IPS DF 6.9 (cell line): ENCODE results near the gene DUSP15.

Experiments used
- DNase-seq: peaks from one replicate; pipeline ENCODE4 v3.0.0-alpha.2; 2013; ENCODE audit warnings: low read depth, low spot score
- H3K27ac ChIP-seq: one replicate; pipeline ENCODE4 v1.5.1; 2013; ENCODE audit warnings: low read length, control low read depth
- H3K27me3 ChIP-seq: 2 replicates; pipeline ENCODE4 v1.6.1; 2013; ENCODE audit warnings: mild to moderate bottlenecking, low read length; ENCODE audit not compliant: control insufficient read depth, insufficient read depth
- H3K36me3 ChIP-seq: 2 replicates; pipeline ENCODE4 v1.6.1; 2013; ENCODE audit warnings: low read length; ENCODE audit not compliant: control insufficient read depth, insufficient read depth
- H3K4me1 ChIP-seq: 2 replicates; pipeline ENCODE4 v1.6.1; 2013; ENCODE audit warnings: low read length; ENCODE audit not compliant: control insufficient read depth, insufficient read depth
- H3K4me3 ChIP-seq: 2 replicates; pipeline ENCODE4 v1.5.1; 2013; ENCODE audit warnings: mild to moderate bottlenecking, low read length
- H3K9me3 ChIP-seq: 2 replicates; pipeline ENCODE4 v1.6.1; 2013; ENCODE audit warnings: low read length, inconsistent platforms; ENCODE audit not compliant: control insufficient read depth, insufficient read depth
- WGBS: extraction: QIAGEN DNeasy Blood & Tissue Kit; methylation state at CpG from one replicate; pipeline ENCODE4 v1.1.7; 2013; ENCODE audit warnings: mixed read lengths, missing lambda C conversion rate; ENCODE audit not compliant: insufficient read length, insufficient coverage; 5-methylcytosine and 5-hydroxymethylcytosine counted together

Gene DUSP15

DNA sequence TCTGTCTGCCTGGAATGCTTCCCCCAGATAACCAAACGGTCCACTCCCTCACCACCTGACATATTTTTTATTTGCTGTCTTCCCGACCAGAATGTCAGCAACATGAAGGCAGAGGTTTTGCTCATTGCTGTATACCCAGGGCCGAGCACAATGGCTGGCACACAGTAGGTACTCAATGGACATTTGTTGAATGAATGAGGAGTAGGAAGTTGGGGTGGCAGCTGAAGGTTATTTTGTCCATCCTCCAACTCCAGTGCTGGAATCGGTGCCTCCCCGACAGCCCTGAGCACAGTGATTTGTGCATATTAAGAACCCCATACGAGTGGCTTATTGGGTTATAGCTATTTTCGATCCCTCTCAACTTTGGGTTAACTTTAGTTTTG, 10.3 kb downstream of the DUSP15 start:
- Histone ChIP-seq H3K4me1 (0 out of 2 replicates have a peak, but pooled peaks cover 2% of the 10 kb centered on the region), H3K27me3 (0 out of 2 replicates have a peak, but pooled peaks cover 2% of the 10 kb centered on the region), H3K27ac (no peak overlapping the region), H3K9me3 (no peaks in the 10 kb centered on the region), H3K36me3 (no peaks in the 10 kb centered on the region), H3K4me3 (no peak overlapping the region)
- WGBS, result no CpG with 5 or more reads among the region's 7 CpGs
- no peak for DNase-seq

DNA sequence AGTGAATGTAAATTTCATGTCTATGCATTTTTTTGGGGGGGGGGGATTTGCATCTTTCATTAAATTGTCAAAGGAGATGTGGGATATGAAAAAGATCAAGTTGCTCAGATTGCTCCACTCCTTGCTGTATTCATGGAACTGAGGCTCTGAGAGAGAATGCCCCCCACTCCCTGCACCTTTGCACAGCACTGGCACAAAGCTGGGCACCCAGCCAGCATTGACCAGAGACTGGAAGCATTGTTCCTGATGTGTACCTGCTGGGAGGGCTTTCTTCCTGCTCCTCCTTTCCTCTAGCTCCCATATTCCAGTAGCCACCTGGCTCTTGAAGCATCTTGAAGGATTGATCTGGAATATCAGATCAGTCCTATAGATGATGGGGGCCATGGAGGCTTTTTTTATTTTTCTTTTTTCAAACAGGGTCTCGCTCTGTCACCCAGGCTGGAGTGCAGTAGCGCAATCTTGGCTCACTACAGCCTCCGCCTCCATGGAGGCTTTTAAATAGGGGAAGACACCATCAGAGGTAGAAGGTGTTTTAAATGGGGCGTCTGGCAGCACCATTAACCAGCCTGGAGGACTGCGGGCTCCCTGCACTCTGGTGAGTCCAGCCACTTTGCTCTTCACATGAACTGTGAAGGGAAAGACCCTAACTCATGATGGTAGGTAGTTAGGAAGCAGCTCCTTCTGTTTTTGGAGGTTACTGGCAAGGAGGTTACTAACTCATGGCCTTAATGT, 10.9 kb downstream of the DUSP15 start:
- H3K9me3 ChIP-seq, result no peaks in the 10 kb centered on the region
- no peak overlapping the region for H3K27ac ChIP-seq
- no CpG with 5 or more reads among the region's 5 CpGs for WGBS
- no peaks in the 10 kb centered on the region for H3K36me3 ChIP-seq
- H3K4me1 ChIP-seq, result 0 out of 2 replicates have a peak, but pooled peaks cover 2% of the 10 kb centered on the region
- H3K4me3 ChIP-seq, result no peak overlapping the region
- no peak for DNase-seq
- 0 out of 2 replicates have a peak, but pooled peaks cover 2% of the 10 kb centered on the region for H3K27me3 ChIP-seq

GRCh38 chr20:31858760-31859083, 11.6 kb downstream of the DUSP15 start:
- Histone ChIP-seq H3K27me3 (0 out of 2 replicates have a peak, but pooled peaks cover 2% of the 10 kb centered on the region), H3K27ac (no peak overlapping the region), H3K4me3 (no peak overlapping the region), H3K9me3 (no peaks in the 10 kb centered on the region), H3K36me3 (no peaks in the 10 kb centered on the region), H3K4me1 (0 out of 2 replicates have a peak, but pooled peaks cover 2% of the 10 kb centered on the region)
- no peak for DNase-seq
- no CpG with 5 or more reads among the region's 3 CpGs for WGBS

- WGBS, result no CpG with 5 or more reads among the region's 15 CpGs
- Histone ChIP-seq H3K27ac (no peak overlapping the region), H3K27me3 (0 out of 2 replicates have a peak, but pooled peaks cover 2% of the 10 kb centered on the region), H3K4me3 (no peak overlapping the region), H3K4me1 (0 out of 2 replicates have a peak, but pooled peaks cover 2% of the 10 kb centered on the region), H3K36me3 (no peaks in the 10 kb centered on the region), H3K9me3 (no peaks in the 10 kb centered on the region)
- no peak for DNase-seq
Observed at GRCh38 chr20:31857861-31858759, 12.2 kb downstream of the DUSP15 start.

DNA sequence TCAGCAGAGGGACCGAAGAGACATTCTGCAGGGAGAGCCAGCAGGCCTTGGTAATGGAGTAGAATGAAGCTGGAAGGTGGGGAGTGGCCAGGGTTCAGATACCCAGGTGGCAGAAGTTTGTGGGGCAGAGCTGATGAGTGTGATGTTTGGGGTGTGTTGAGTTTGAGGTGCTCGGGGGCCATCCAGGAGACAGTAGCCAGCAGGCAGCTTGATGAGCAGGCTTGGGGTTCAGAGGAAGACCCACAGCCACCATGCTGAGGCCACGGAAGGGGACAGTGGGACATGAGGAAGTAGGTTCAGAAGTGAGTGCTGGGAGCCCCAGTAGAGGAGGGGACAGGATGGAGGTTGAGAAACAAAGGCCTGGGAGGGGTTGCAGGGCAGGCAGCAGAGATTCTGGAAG, 13.8 kb downstream of the DUSP15 start:
- DNase-seq, result no peak
- Histone ChIP-seq H3K9me3 (no peaks in the 10 kb centered on the region), H3K4me1 (0 out of 2 replicates have a peak, but pooled peaks cover 2% of the 10 kb centered on the region), H3K36me3 (no peaks in the 10 kb centered on the region), H3K4me3 (no peak overlapping the region), H3K27me3 (0 out of 2 replicates have a peak, but pooled peaks cover 2% of the 10 kb centered on the region), H3K27ac (no peak overlapping the region)
- no CpG with 5 or more reads among the region's 3 CpGs for WGBS

- no peak overlapping the region for H3K4me3 ChIP-seq
- no peak overlapping the region for H3K27ac ChIP-seq
- DNase-seq, result no peak
- H3K27me3 ChIP-seq, result peaks cover 5% of the 10 kb centered on the region; the same call in 1 of the 2 replicates
- no peaks in the 10 kb centered on the region for H3K36me3 ChIP-seq
- peaks cover 3% of the 10 kb centered on the region; the same call in 1 of the 2 replicates for H3K4me1 ChIP-seq
- no CpG with 5 or more reads among the region's 7 CpGs for WGBS
- H3K9me3 ChIP-seq, result no peaks in the 10 kb centered on the region
Observed at GRCh38 chr20:31853481-31853880, 16.8 kb downstream of the DUSP15 start.

GRCh38 chr20:31851240-31851955, 18.9 kb downstream of the DUSP15 start:
- H3K27ac ChIP-seq, result no peak overlapping the region
- no peak overlapping the region for H3K4me3 ChIP-seq
- peaks cover 2% of the 10 kb centered on the region; the same call in 1 of the 2 replicates for H3K4me1 ChIP-seq
- DNase-seq, result no peak
- peaks cover 5% of the 10 kb centered on the region; the same call in 1 of the 2 replicates for H3K27me3 ChIP-seq
- WGBS, result no CpG with 5 or more reads among the region's 11 CpGs
- H3K36me3 ChIP-seq, result no peaks in the 10 kb centered on the region
- no peaks in the 10 kb centered on the region for H3K9me3 ChIP-seq

- no peak for DNase-seq
- no peak overlapping the region for H3K27ac ChIP-seq
- no peaks in the 10 kb centered on the region for H3K9me3 ChIP-seq
- H3K36me3 ChIP-seq, result no peaks in the 10 kb centered on the region
- peaks cover 5% of the 10 kb centered on the region; the same call in 1 of the 2 replicates for H3K27me3 ChIP-seq
- WGBS, result no CpG with 5 or more reads among the region's 45 CpGs
- no peak overlapping the region for H3K4me3 ChIP-seq
- peaks cover 2% of the 10 kb centered on the region; the same call in 1 of the 2 replicates for H3K4me1 ChIP-seq
Observed at GRCh38 chr20:31849306-31849930, 20.9 kb downstream of the DUSP15 start.

GRCh38 chr20:31848088-31848999, 22.0 kb downstream of the DUSP15 start:
- no peak overlapping the region for H3K27ac ChIP-seq
- no peaks in the 10 kb centered on the region for H3K9me3 ChIP-seq
- H3K4me1 ChIP-seq, result peaks cover 2% of the 10 kb centered on the region; the same call in 1 of the 2 replicates
- DNase-seq, result no peak
- H3K36me3 ChIP-seq, result no peaks in the 10 kb centered on the region
- H3K27me3 ChIP-seq, result peaks cover 5% of the 10 kb centered on the region; the same call in 1 of the 2 replicates
- no CpG with 5 or more reads among the region's 32 CpGs for WGBS
- H3K4me3 ChIP-seq, result no peak overlapping the region
